Kidney (tissue), 14 donors: ENCODE data around the gene EOMES. TPM values are rescaled to one million over a fixed set of nuclear protein-coding genes. Genes with fewer than 3 reads are reported as not detected.

ENCODE experiments used
- DNase-seq, 5 donors: peaks; one replicate each; pipeline ENCODE4 v3.0.0-alpha.2; 2013 to 2020
- FAIRE-seq: peaks from 2 replicates; lab custom pipeline; 2012; peaks lifted over from hg19 to GRCh38; lab: Jason Lieb, UNC
- H3K27ac ChIP-seq, 2 donors: one replicate each; pipeline ENCODE4 v1.7.0; 2013; ENCODE audit warnings: low read depth in 2 of 2, low read length in 2 of 2, inconsistent platforms in 1 of 2
- H3K27me3 ChIP-seq: one replicate; pipeline ENCODE4 v1.7.1; 2013; ENCODE audit warnings: low read length, inconsistent platforms; ENCODE audit not compliant: control insufficient read depth, insufficient read depth
- H3K36me3 ChIP-seq, 3 donors: one replicate each; pipeline versions ENCODE4 v1.7.0 to v1.7.1; 2013; ENCODE audit warnings: low read length in 3 of 3, control low read depth in 1 of 3, inconsistent platforms in 1 of 3; ENCODE audit not compliant: insufficient read depth in 3 of 3, control insufficient read depth in 2 of 3
- H3K4me1 ChIP-seq, 3 donors: one replicate each; pipeline versions ENCODE4 v1.7.0 to v1.7.1; 2013; ENCODE audit warnings: low read length in 3 of 3, inconsistent platforms in 1 of 3, low read depth in 1 of 3; ENCODE audit not compliant: control insufficient read depth in 2 of 3, insufficient read depth in 2 of 3
- H3K4me3 ChIP-seq, 3 donors: one replicate each; pipeline versions ENCODE4 v1.7.0 to v1.8.1; 2013; ENCODE audit warnings: low read length in 3 of 3, control low read depth in 1 of 3, inconsistent platforms in 1 of 3
- H3K9ac ChIP-seq, 3 donors: one replicate each; pipeline versions ENCODE4 v1.7.0 to v1.7.1; 2013; ENCODE audit warnings: low read length in 3 of 3, control low read depth in 1 of 3, inconsistent platforms in 1 of 3
- H3K9me3 ChIP-seq, 3 donors: one replicate each; pipeline versions ENCODE4 v1.7.0 to v1.7.1; 2013; ENCODE audit warnings: low read length in 3 of 3, control low read depth in 1 of 3, inconsistent platforms in 1 of 3; ENCODE audit not compliant: control insufficient read depth in 2 of 3, insufficient read depth in 1 of 3
- intact Hi-C: fragments of 100-400 bp; cut with DNase I; formaldehyde crosslinking; loops from one replicate; pipeline ENCODE4 v1.11.1; 2022
- polyA plus RNA-seq: library from polyadenylated mRNA; stranded (reverse); fragments of 350-450 nt; fragmentation: Illumina TruSeq; extraction: RNeasy Lipid Tissue Mini Kit (QIAGEN cat#74804); gene quantifications from one replicate; pipeline ENCODE4 v1.2.3, GENCODE V29; 2014; ENCODE audit warnings: low read depth, low replicate concordance; ENCODE audit not compliant: insufficient read depth
- total RNA-seq: library from RNA; stranded (reverse); fragmentation: NEBNext Ultra II Directional; extraction: Animal tissue kit (Norgen Biotek cat#: 25700); gene quantifications from one replicate; pipeline ENCODE4 v1.2.1, GENCODE V29; 2021
- TF ChIP-seq, protein P1 (sequence below): IDR thresholded peaks from 3 replicates; pipeline ENCODE4 v1.5.1; 2012; ENCODE audit warnings: mild to moderate bottlenecking, moderate library complexity, borderline replicate concordance; ENCODE audit not compliant: insufficient read depth; ENCODE audit errors: extremely low read depth
- donor health status: control.
- donor health status: control.
- donor health status: control.
- donor health status: control.
- donor health status: control.
- donor health status: DM: yes; HTN: yes; CAD: no.
- donor health status: Normal renal cell carcinoma (clear cell type).

EOMES gene
- total and polyA plus RNA-seq, 2 donors from 2014 or later, result 0.22 to 1.3 TPM

GRCh38 chr3:27756877-27757276 lies 34.8 kb upstream of the EOMES start:
- H3K27me3 ChIP-seq, result no peaks in the 10 kb centered on the region
- H3K9me3 ChIP-seq, result no peaks in the 10 kb centered on the region
- TF ChIP-seq, protein P1, sequence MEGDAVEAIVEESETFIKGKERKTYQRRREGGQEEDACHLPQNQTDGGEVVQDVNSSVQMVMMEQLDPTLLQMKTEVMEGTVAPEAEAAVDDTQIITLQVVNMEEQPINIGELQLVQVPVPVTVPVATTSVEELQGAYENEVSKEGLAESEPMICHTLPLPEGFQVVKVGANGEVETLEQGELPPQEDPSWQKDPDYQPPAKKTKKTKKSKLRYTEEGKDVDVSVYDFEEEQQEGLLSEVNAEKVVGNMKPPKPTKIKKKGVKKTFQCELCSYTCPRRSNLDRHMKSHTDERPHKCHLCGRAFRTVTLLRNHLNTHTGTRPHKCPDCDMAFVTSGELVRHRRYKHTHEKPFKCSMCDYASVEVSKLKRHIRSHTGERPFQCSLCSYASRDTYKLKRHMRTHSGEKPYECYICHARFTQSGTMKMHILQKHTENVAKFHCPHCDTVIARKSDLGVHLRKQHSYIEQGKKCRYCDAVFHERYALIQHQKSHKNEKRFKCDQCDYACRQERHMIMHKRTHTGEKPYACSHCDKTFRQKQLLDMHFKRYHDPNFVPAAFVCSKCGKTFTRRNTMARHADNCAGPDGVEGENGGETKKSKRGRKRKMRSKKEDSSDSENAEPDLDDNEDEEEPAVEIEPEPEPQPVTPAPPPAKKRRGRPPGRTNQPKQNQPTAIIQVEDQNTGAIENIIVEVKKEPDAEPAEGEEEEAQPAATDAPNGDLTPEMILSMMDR, result no peak
- no peaks in the 10 kb centered on the region for H3K4me1 ChIP-seq
- no peak overlapping the region for H3K4me3 ChIP-seq
- DNase-seq (no peak), FAIRE-seq (no peak)
- intact Hi-C loops, result no loop called here
- H3K36me3 ChIP-seq, result no peaks in the 10 kb centered on the region
- no peak overlapping the region for H3K27ac ChIP-seq
- no peak overlapping the region for H3K9ac ChIP-seq

DNA sequence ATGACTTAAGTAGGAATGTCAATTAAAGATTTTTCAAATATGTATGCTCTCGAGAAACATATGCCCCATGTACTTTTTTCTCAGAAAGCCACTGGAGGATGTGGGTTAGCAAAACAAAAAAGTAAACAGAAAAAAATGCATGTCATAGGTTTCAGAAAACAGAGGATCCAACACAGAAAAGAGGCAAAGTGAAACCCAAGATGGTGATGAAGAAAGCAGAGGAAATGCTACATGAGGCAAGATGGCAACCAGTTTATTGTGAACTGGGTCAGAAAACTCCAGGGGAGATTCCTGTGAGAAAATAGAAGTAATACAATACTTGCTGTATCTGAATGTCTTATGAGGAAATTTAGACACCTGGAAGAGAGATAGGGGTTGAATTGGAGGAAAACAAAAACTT lies 30.8 kb upstream of the EOMES start:
- FAIRE-seq (no peak), DNase-seq (no peak)
- no peaks in the 10 kb centered on the region for H3K4me1 ChIP-seq
- no peaks in the 10 kb centered on the region for H3K36me3 ChIP-seq
- H3K27ac ChIP-seq, result no peak overlapping the region
- no peak overlapping the region for H3K9ac ChIP-seq
- no peaks in the 10 kb centered on the region for H3K27me3 ChIP-seq
- H3K9me3 ChIP-seq, result no peaks in the 10 kb centered on the region
- no peak overlapping the region for H3K4me3 ChIP-seq
- intact Hi-C loops, result no loop called here
- TF ChIP-seq, protein P1, result no peak

GRCh38 chr3:27749643-27750042 lies 27.5 kb upstream of the EOMES start:
- no peaks in the 10 kb centered on the region for H3K27me3 ChIP-seq
- H3K9ac ChIP-seq, result no peak overlapping the region
- H3K4me3 ChIP-seq, result no peak overlapping the region
- H3K4me1 ChIP-seq, result no peaks in the 10 kb centered on the region
- no peak overlapping the region for H3K27ac ChIP-seq
- intact Hi-C loops, result no loop called here
- TF ChIP-seq, protein P1, result no peak
- no peaks in the 10 kb centered on the region for H3K9me3 ChIP-seq
- FAIRE-seq (no peak), DNase-seq (no peak)
- no peaks in the 10 kb centered on the region for H3K36me3 ChIP-seq

GRCh38 chr3:27746838-27747237 lies 24.7 kb upstream of the EOMES start:
- intact Hi-C loops, result no loop called here
- Histone ChIP-seq H3K4me3 (no peak overlapping the region), H3K36me3 (no peaks in the 10 kb centered on the region), H3K4me1 (no peaks in the 10 kb centered on the region), H3K9ac (no peak overlapping the region), H3K27me3 (no peaks in the 10 kb centered on the region), H3K27ac (no peak overlapping the region), H3K9me3 (no peaks in the 10 kb centered on the region)
- TF ChIP-seq, protein P1, result no peak
- FAIRE-seq (no peak), DNase-seq (no peak)
